Panc1 (cell line): ENCODE data around the gene GAL.

Experiments used
- CTCF ChIP-seq: fragments of 450-650 bp; IDR thresholded peaks from 2 replicates; pipeline ENCODE4 v1.5.1; 2017; ENCODE audit warnings: mild to moderate bottlenecking
- POLR2AphosphoS5 ChIP-seq: IDR thresholded peaks from 2 replicates; pipeline ENCODE4 v1.6.1; 2012; ENCODE audit warnings: mild to moderate bottlenecking, low read depth, low read length, moderate library complexity
- SIN3A ChIP-seq: IDR thresholded peaks from 2 replicates; pipeline ENCODE4 v1.6.1; 2012; ENCODE audit warnings: low read depth, mild to moderate bottlenecking, low read length, moderate library complexity, borderline replicate concordance; ENCODE audit not compliant: insufficient read depth

- TF ChIP-seq CTCF (no peak), POLR2AphosphoS5 (no peak), SIN3A (no peak)
Observed at GRCh38 chr11:68678031-68678441, 6.3 kb upstream of the GAL start.
